Testis (tissue), 3 donors: ENCODE results near the gene PARD6A. TPM values are rescaled to one million over a fixed set of nuclear protein-coding genes. Genes with fewer than 3 reads are reported as not detected.

Experiments
- DNase-seq: peaks from one replicate; pipeline ENCODE4 v3.0.0-alpha.2; 2019
- H3K27ac ChIP-seq, 2 donors: fragments of 200-600 bp; sonication (generic); one replicate each; pipeline ENCODE4 v1.5.1; 2019
- H3K27me3 ChIP-seq: fragments of 200-600 bp; sonication (generic); one replicate; pipeline ENCODE4 v1.5.1; 2019
- H3K36me3 ChIP-seq: fragments of 200-600 bp; sonication (generic); one replicate; pipeline ENCODE4 v1.5.1; 2017; ENCODE audit warnings: low read depth; ENCODE audit errors: missing control alignments
- H3K4me1 ChIP-seq: fragments of 200-600 bp; sonication (generic); one replicate; pipeline ENCODE4 v1.5.1; 2019
- H3K4me3 ChIP-seq, 2 donors: fragments of 200-600 bp; sonication (generic); one replicate each; pipeline ENCODE4 v1.5.1; 2017 to 2019
- H3K9me3 ChIP-seq: fragments of 200-600 bp; sonication (generic); one replicate; pipeline ENCODE4 v1.5.1; 2017
- CTCF ChIP-seq, 3 experiments: fragments of 450-650 bp in 2 of 3; fragments of 200-600 bp in 1 of 3; sonication (generic) in 1 of 3; IDR thresholded peaks; one replicate each; pipeline ENCODE4 v1.5.1; 2016 to 2019; ENCODE audit warnings: antibody characterized with exemption in 3 of 3, mild to moderate bottlenecking in 2 of 3, moderate library complexity in 1 of 3
- POLR2A ChIP-seq: fragments of 450-650 bp; IDR thresholded peaks from one replicate; pipeline ENCODE4 v1.6.1; 2017; ENCODE audit warnings: antibody characterized with exemption, mild to moderate bottlenecking, moderate library complexity
- WGBS, 2 donors: methylation state at CpG; one replicate each; pipeline ENCODE4 v1.1.5; 2018; 5-methylcytosine and 5-hydroxymethylcytosine counted together
- intact Hi-C: fragments of 100-400 bp; cut with DNase I; formaldehyde crosslinking; loops from one replicate; pipeline ENCODE4 v1.15.1; 2023; ENCODE audit warnings: low total_unique reads
- polyA plus RNA-seq: library from polyadenylated mRNA; stranded (reverse); fragments of 350-450 nt; fragmentation: Illumina TruSeq; extraction: RNeasy Lipid Tissue Mini Kit (QIAGEN cat#74804); gene quantifications from one replicate; pipeline ENCODE4 v1.2.3, GENCODE V29; 2014; ENCODE audit warnings: low read depth, low replicate concordance; ENCODE audit not compliant: insufficient read depth
- total RNA-seq, 2 donors: library from RNA; depleted of rRNA; stranded (reverse); fragments of >200 nt; gene quantifications; one replicate each; pipeline ENCODE4 v1.2.3, GENCODE V29; 2016

The PARD6A gene
- total and polyA plus RNA-seq, 3 donors from 2014 or later, result 30.0 to 80.1 (median 35.4) TPM

- Histone ChIP-seq H3K9me3 (no peaks in the 10 kb centered on the region), H3K36me3 (no peaks in the 10 kb centered on the region), H3K27me3 (no peaks in the 10 kb centered on the region), H3K4me1 (peaks cover 9% of the 10 kb centered on the region), H3K27ac (no peak overlapping the region), H3K4me3 (no peak overlapping the region)
- WGBS, 2 donors, result 88 to 90% methylated on average over 8 of the region's 8 CpGs
- TF ChIP-seq POLR2A (no peak), CTCF (IDR thresholded peaks at IDR 0.05) (no peak)
- DNase-seq, result no peak
- intact Hi-C loops, result no loop called here
These were observed 24.0 kb upstream of the PARD6A start for GRCh38 chr16:67636713-67637112.

GRCh38 chr16:67637625-67638024, 23.1 kb upstream of the PARD6A start:
- intact Hi-C loops, result no loop called here
- Histone ChIP-seq H3K9me3 (no peaks in the 10 kb centered on the region), H3K4me1 (peaks cover 2% of the 10 kb centered on the region), H3K36me3 (no peaks in the 10 kb centered on the region), H3K27ac (no peak overlapping the region), H3K27me3 (no peaks in the 10 kb centered on the region), H3K4me3 (no peak overlapping the region)
- no peak for TF ChIP-seq CTCF (IDR thresholded peaks at IDR 0.05)
- DNase-seq, result no peak
- WGBS, 2 donors, result 87 to 90% methylated on average over 12 of the region's 12 CpGs

- intact Hi-C loops, result loop anchor here (10.0 kb wide), 1 partner anchor 97 kb away; no protein-coding TSS in a partner anchor
- TF ChIP-seq CTCF (IDR thresholded peaks at IDR 0.05), result no peak
- TF ChIP-seq POLR2A, result no peak
- Histone ChIP-seq H3K9me3 (no peaks in the 10 kb centered on the region), H3K4me3 (no peak overlapping the region), H3K36me3 (no peaks in the 10 kb centered on the region), H3K27me3 (no peaks in the 10 kb centered on the region), H3K27ac (no peak overlapping the region), H3K4me1 (no peaks in the 10 kb centered on the region)
- peak; percentile 73 for DNase-seq
- WGBS, 2 donors, result 44 to 61% methylated on average over 4 to 10 of the region's 10 CpGs
These were observed 18.7 kb upstream of the PARD6A start for GRCh38 chr16:67641779-67642708.

- H3K27me3 ChIP-seq, result no peaks in the 10 kb centered on the region
- H3K4me3 ChIP-seq, result no peak overlapping the region
- no peak for DNase-seq
- intact Hi-C loops, result loop anchor here (10.0 kb wide), 1 partner anchor 99 kb away; no protein-coding TSS in a partner anchor
- peaks cover 3% of the 10 kb centered on the region for H3K4me1 ChIP-seq
- no peaks in the 10 kb centered on the region for H3K36me3 ChIP-seq
- no peak overlapping the region for H3K27ac ChIP-seq
- no peaks in the 10 kb centered on the region for H3K9me3 ChIP-seq
- 53 to 69% methylated on average over 9 of the region's 9 CpGs for WGBS, 2 donors
- TF ChIP-seq CTCF (IDR thresholded peaks at IDR 0.05) (no peak), POLR2A (no peak)
These were observed 16.7 kb upstream of the PARD6A start for GRCh38 chr16:67644038-67644437.
